Calu3 (cell line): ENCODE data around the gene PSMC3IP. TPM values are rescaled to one million over a fixed set of nuclear protein-coding genes. Genes with fewer than 3 reads are reported as not detected.

Experiments used
- BruUV-seq: library from RNA; stranded (reverse); fragments of 400-500 nt; replicated peaks from 2 replicates; lab custom pipeline; 2021; lab: Mats Ljungman, UMichigan
- CTCF ChIA-PET: fragments of 300-600 bp; sonication (Branson Sonifier 250); formaldehyde crosslinking; loops from one replicate; lab custom pipeline; 2022; ENCODE audit warnings: antibody characterized with exemption; lab: Charles Lee
- DNase-seq: peaks from one replicate; pipeline ENCODE4 v3.0.0; 2022
- H3K27ac Mint-ChIP-seq: one replicate; pipeline ENCODE4 v1.8.0; 2022; ENCODE audit warnings: mixed read lengths; ENCODE audit not compliant: unreplicated experiment
- H3K27me3 Mint-ChIP-seq: one replicate; pipeline ENCODE4 v1.8.0; 2022; ENCODE audit warnings: mixed read lengths; ENCODE audit not compliant: unreplicated experiment
- H3K36me3 Mint-ChIP-seq: one replicate; pipeline ENCODE4 v1.8.0; 2022; ENCODE audit warnings: mild to moderate bottlenecking, moderate library complexity, mixed read lengths; ENCODE audit not compliant: insufficient read depth, unreplicated experiment
- H3K4me1 Mint-ChIP-seq: one replicate; pipeline ENCODE4 v1.8.0; 2022; ENCODE audit warnings: mild to moderate bottlenecking, low read depth, mixed read lengths; ENCODE audit not compliant: unreplicated experiment
- H3K4me3 Mint-ChIP-seq: one replicate; pipeline ENCODE4 v1.8.0; 2022; ENCODE audit warnings: mild to moderate bottlenecking, low read depth, moderate library complexity, mixed read lengths; ENCODE audit not compliant: unreplicated experiment
- H3K9me3 Mint-ChIP-seq: one replicate; pipeline ENCODE4 v1.8.0; 2022; ENCODE audit warnings: low read depth, mixed read lengths; ENCODE audit not compliant: unreplicated experiment
- intact Hi-C: fragments of 100-400 bp; cut with micrococcal nuclease; formaldehyde crosslinking; loops from one replicate; pipeline ENCODE4 v1.10.0; 2022; ENCODE audit not compliant: unreplicated experiment
- total RNA-seq: library from RNA; stranded (reverse); gene quantifications from 2 replicates; pipeline ENCODE4 v1.2.3, GENCODE V29; 2022
- TF ChIP-seq, protein P1 (sequence below): fragments of 200-600 bp; IDR thresholded peaks from one replicate; pipeline ENCODE4 v1.8.0; 2022; ENCODE audit warnings: antibody characterized with exemption; ENCODE audit not compliant: unreplicated experiment

Gene PSMC3IP
- total RNA-seq, 1 experiment from 2014 or later = 31.8 TPM

DNA sequence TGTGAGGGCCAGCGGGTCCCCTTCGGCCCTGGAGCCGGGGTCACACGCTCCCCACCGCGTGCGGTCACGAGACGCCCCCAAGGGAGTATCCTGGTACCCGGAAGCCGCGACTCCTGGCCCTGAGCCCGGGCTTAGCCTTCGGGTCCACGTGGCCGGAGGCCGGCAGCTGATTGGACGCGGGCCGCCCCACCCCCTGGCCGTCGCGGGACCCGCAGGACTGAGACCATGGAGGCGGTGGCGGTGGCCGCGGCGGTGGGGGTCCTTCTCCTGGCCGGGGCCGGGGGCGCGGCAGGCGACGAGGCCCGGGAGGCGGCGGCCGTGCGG lies 41.5 kb downstream of the PSMC3IP start, which contains the start of gene NAGLU:
NAGLU (plus strand) TSS at position 194 of the 324 bp plus-strand sequence; CDS start at position 226, 32 bp downstream.
- Mint-ChIP-seq H3K27ac (peak within 1 kb of the TSS; percentile 69), H3K27me3 (no peaks in the 10 kb centered on the region), H3K9me3 (no peaks in the 10 kb centered on the region), H3K4me3 (peak within 1 kb of the TSS; percentile 94), H3K36me3 (peaks cover 61% of the 10 kb centered on the region), H3K4me1 (peaks cover 53% of the 10 kb centered on the region)
- intact Hi-C loops = no loop called here
- CTCF ChIA-PET = interaction anchor here (0.7 to 2.9 kb wide), 9 partner anchors 9 to 636 kb away, joined by 3 to 11 read pairs (median 3); partner anchors contain the start of gene TUBG2
- peak; percentile 99 for DNase-seq
- TF ChIP-seq, protein P1, sequence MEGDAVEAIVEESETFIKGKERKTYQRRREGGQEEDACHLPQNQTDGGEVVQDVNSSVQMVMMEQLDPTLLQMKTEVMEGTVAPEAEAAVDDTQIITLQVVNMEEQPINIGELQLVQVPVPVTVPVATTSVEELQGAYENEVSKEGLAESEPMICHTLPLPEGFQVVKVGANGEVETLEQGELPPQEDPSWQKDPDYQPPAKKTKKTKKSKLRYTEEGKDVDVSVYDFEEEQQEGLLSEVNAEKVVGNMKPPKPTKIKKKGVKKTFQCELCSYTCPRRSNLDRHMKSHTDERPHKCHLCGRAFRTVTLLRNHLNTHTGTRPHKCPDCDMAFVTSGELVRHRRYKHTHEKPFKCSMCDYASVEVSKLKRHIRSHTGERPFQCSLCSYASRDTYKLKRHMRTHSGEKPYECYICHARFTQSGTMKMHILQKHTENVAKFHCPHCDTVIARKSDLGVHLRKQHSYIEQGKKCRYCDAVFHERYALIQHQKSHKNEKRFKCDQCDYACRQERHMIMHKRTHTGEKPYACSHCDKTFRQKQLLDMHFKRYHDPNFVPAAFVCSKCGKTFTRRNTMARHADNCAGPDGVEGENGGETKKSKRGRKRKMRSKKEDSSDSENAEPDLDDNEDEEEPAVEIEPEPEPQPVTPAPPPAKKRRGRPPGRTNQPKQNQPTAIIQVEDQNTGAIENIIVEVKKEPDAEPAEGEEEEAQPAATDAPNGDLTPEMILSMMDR = no peak
- no TSS peak for BruUV-seq

DNA sequence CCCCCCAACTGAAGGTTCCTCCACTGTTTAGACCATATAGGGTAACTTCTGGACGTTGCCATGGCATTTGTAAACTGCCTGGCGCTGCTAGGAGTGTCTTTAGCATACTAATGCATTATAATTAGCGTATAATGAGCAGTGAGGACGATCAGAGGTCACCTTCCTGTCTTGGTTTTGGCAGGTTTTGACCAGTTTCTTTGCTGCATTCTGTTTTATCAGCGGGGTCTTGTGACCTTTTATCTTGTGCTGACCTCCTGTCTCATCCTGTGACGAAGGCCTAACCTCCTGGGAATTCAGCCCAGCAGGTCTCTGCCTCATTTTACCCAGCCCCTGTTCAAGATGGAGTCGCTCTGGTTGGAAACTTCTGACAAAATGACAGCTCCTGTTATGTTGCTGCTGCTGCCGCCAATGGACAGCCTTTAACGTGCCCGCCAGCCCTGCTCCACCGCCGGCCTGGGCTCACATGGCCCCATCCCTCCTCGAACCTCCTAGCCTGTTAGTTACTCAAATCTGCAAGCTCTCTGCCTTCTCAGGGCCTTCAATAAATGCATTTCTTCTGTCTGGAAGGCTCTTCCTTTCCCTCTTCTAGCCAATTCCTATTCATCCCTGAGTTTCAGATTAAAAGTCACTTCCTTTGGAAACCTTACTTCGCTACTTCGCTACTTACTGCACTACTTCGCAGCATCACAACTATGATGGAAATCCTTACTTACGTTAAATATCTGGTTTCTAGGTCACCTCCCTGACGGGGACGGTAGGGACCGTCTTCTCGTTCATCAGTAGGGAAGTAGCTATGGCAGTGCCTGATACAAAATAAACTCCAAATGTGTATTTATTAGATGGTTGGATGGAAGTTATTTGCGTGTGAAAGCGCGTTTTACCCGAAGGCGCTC lies 42.1 kb downstream of the PSMC3IP start:
- H3K4me3 Mint-ChIP-seq = peak overlapping the region; percentile 94
- H3K27ac Mint-ChIP-seq = peak overlapping the region; percentile 69
- H3K36me3 Mint-ChIP-seq = peaks cover 58% of the 10 kb centered on the region
- H3K4me1 Mint-ChIP-seq = peaks cover 53% of the 10 kb centered on the region
- H3K27me3 Mint-ChIP-seq = no peaks in the 10 kb centered on the region
- no peak for DNase-seq
- intact Hi-C loops = no loop called here
- CTCF ChIA-PET = interaction anchor here (0.7 to 2.9 kb wide), 7 partner anchors 8 to 228 kb away, joined by 3 to 11 read pairs (median 3); partner anchors contain the start of gene TUBG2
- H3K9me3 Mint-ChIP-seq = no peaks in the 10 kb centered on the region
- TF ChIP-seq, protein P1 = no peak
- TSS peak; percentile 93 for BruUV-seq

- intact Hi-C loops = no loop called here
Measured at GRCh38 chr17:42531455-42532354, 45.8 kb downstream of the PSMC3IP start.

More at GRCh38 chr17:42531455-42532354, 45.8 kb downstream of the PSMC3IP start:
- Mint-ChIP-seq H3K27ac (peak overlapping the region; percentile 69), H3K4me3 (peak overlapping the region; percentile 92), H3K36me3 (peaks cover 29% of the 10 kb centered on the region), H3K9me3 (no peaks in the 10 kb centered on the region), H3K4me1 (peaks cover 49% of the 10 kb centered on the region), H3K27me3 (no peaks in the 10 kb centered on the region)
- CTCF ChIA-PET = interaction anchor here (0.7 to 1.9 kb wide), 5 partner anchors 13 to 419 kb away, joined by 3 to 19 read pairs (median 3); no protein-coding TSS in a partner anchor
- no TSS peak for BruUV-seq
- TF ChIP-seq, protein P1 = peak; percentile 73
- DNase-seq = peak; percentile 83
